Activated T-cell treated with anti-CD3 and anti-CD28 coated beads, Interleukin-2, amount 50 U/mL, for 24 hours (primary cell): ENCODE data around the gene PTPRK.
A peak's percentile ranks its signal among the peaks of the same experiment; 100 is the strongest.

Experiments used
- DNase-seq: peaks from one replicate; pipeline ENCODE4 v3.0.0-alpha.2; 2020
- H3K27ac Mint-ChIP-seq: 2 replicates; pipeline ENCODE4 v1.8.0; 2020; ENCODE audit warnings: mild to moderate bottlenecking, mixed read lengths
- H3K27me3 Mint-ChIP-seq: 2 replicates; pipeline ENCODE4 v1.8.0; 2020; ENCODE audit warnings: mixed read lengths
- H3K36me3 Mint-ChIP-seq: 2 replicates; pipeline ENCODE4 v1.8.0; 2020; ENCODE audit warnings: low read depth, mixed read lengths
- H3K4me1 Mint-ChIP-seq: 2 replicates; pipeline ENCODE4 v1.8.0; 2020; ENCODE audit warnings: low read depth, mixed read lengths
- H3K4me3 Mint-ChIP-seq: 2 replicates; pipeline ENCODE4 v1.8.0; 2020; ENCODE audit warnings: mild to moderate bottlenecking, moderate library complexity, mixed read lengths
- H3K9me3 Mint-ChIP-seq: 2 replicates; pipeline ENCODE4 v1.8.0; 2020; ENCODE audit warnings: mixed read lengths

The PTPRK gene

DNA sequence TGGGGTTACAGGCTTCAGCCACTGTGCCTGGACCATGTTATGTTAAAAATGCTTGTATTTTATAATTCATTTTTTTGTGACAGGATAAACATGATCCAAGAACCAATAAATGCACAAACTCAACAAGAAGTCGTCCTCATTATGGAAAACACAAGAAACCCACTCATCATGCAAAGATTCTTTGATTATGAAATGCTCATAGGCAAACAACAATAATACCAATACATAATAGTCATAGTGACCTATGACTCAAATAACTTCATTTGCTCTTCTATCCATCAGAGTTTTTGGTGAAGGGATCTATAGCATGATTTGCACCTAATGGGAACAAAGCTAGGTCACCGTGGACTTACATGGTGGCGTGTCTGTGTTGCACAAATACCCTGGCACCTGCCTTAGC, 402.5 kb downstream of the PTPRK start:
- peaks cover 5% of the 10 kb centered on the region for H3K9me3 Mint-ChIP-seq
- no peak overlapping the region for H3K4me3 Mint-ChIP-seq
- no peaks in the 10 kb centered on the region for H3K36me3 Mint-ChIP-seq
- DNase-seq, result no peak
- H3K27ac Mint-ChIP-seq, result no peak overlapping the region
- peaks cover 15% of the 10 kb centered on the region for H3K4me1 Mint-ChIP-seq
- H3K27me3 Mint-ChIP-seq, result no peaks in the 10 kb centered on the region

DNA sequence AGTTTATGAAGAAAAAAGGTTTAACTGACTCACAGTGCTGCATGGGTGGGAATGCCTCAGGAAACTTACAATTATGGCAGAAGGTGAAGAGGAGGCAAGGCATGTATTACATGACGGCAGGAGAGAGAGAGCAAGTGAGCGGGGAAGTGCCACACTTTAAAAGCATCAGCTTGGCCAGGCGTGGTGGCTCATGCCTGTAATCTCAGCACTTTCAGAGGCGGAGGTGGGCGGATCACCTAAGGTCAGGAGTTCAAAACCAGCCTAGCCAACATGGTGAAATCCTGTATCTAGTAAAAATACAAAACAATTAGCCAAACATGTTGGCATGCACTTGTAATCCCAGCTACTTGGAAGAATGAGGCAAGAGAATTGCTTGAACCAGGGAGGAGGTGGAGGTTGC, 406.2 kb downstream of the PTPRK start:
- H3K27ac Mint-ChIP-seq, result no peak overlapping the region
- peaks cover 24% of the 10 kb centered on the region for H3K4me1 Mint-ChIP-seq
- H3K9me3 Mint-ChIP-seq, result peaks cover 5% of the 10 kb centered on the region
- H3K27me3 Mint-ChIP-seq, result no peaks in the 10 kb centered on the region
- H3K36me3 Mint-ChIP-seq, result no peaks in the 10 kb centered on the region
- DNase-seq, result no peak
- no peak overlapping the region for H3K4me3 Mint-ChIP-seq

DNA sequence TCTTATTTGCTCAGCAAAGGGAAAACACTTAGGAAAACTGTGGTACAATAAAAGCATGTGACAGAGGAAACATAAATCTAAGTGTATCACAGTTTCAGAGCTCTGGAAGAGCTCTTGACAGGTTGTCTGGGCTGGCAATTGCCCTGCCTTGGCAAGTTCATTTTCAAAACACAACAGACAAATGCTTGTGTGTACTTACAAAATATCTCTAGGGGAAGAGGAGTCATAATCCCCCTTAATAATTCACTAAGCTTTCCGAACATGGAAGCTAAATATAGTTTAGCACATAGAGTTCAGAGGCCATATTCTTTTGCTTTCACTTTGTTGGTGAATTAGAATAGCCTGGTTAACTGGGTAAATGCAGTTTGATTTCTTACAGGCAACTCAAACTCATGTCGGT, 407.9 kb downstream of the PTPRK start:
- peak overlapping the region; percentile 12 for H3K27ac Mint-ChIP-seq
- H3K4me1 Mint-ChIP-seq, result peaks cover 18% of the 10 kb centered on the region
- H3K36me3 Mint-ChIP-seq, result no peaks in the 10 kb centered on the region
- DNase-seq, result no peak
- H3K4me3 Mint-ChIP-seq, result peak overlapping the region; percentile 30
- peaks cover 5% of the 10 kb centered on the region for H3K9me3 Mint-ChIP-seq
- no peaks in the 10 kb centered on the region for H3K27me3 Mint-ChIP-seq

DNA sequence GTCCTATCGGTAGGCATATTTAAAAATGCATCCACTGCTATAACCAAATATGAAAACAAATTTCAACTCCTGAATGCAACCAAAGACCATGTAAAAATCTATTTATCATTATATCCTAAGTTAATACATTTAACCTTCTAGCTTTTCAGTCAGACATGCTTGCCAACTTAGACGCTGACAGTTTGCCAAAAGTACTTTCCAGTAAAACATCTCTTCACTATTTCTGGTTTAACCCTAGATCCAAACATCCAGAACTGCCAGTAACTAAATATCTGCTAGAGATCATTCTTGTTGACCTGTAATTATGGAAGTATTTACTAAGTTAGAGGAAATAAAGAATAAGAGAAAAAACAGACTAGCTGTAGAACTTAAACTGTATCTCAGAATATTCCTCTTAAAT, 409.3 kb downstream of the PTPRK start:
- Mint-ChIP-seq H3K4me3 (no peak overlapping the region), H3K36me3 (no peaks in the 10 kb centered on the region), H3K4me1 (peaks cover 18% of the 10 kb centered on the region), H3K27me3 (no peaks in the 10 kb centered on the region), H3K27ac (no peak overlapping the region), H3K9me3 (peaks cover 5% of the 10 kb centered on the region)
- no peak for DNase-seq

DNA sequence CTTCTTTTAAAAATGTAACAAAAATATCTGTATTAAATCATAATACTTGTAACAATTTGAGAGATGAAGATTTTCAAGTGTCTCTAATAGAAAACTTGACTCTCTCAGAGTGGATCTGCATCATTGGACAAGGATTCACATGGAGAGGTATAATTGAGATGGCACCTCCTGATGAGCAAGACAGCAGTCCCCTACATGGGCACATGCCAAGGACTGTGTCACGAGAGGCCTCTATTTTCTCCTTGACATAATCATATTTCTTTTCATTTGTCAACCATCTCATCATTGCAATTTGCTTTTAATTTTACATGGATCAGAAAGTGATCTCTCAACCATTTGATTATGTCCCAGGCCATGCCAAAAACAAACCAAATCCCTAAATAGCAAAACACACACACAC, 412.7 kb downstream of the PTPRK start:
- Mint-ChIP-seq H3K27ac (no peak overlapping the region), H3K4me3 (no peak overlapping the region), H3K27me3 (no peaks in the 10 kb centered on the region), H3K36me3 (no peaks in the 10 kb centered on the region), H3K4me1 (peaks cover 19% of the 10 kb centered on the region), H3K9me3 (no peaks in the 10 kb centered on the region)
- DNase-seq, result no peak

DNA sequence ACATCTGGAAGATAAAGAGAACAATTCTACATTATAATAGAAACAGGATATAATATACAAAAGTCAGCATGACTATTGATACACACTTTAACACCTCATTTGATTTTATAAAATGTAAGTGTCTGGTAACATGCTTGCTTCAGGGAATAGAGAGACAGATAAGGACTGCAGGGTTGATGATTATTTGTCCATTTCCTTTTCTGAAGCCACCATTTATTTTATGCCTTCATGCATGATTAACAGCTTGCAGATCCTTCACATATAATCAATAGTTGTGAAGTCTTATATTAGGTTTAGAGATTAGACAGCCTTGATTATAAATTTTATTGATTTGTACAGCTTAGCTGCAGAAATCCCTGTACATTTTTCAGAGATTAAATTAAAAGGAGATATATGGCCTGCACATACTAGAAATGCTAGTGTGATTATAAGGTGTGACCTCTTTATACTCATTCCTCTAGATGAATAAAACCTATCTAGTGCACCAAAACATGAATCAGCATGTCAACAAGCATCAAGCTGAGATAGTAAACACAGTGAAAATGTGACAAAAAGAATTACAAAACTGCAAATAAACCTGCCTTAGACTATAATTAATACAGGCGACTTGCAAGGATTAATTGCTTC, 420.7 kb downstream of the PTPRK start:
- Mint-ChIP-seq H3K4me3 (no peak overlapping the region), H3K27me3 (no peaks in the 10 kb centered on the region), H3K27ac (no peak overlapping the region), H3K36me3 (no peaks in the 10 kb centered on the region), H3K9me3 (no peaks in the 10 kb centered on the region), H3K4me1 (peaks cover 23% of the 10 kb centered on the region)
- DNase-seq, result no peak

DNA sequence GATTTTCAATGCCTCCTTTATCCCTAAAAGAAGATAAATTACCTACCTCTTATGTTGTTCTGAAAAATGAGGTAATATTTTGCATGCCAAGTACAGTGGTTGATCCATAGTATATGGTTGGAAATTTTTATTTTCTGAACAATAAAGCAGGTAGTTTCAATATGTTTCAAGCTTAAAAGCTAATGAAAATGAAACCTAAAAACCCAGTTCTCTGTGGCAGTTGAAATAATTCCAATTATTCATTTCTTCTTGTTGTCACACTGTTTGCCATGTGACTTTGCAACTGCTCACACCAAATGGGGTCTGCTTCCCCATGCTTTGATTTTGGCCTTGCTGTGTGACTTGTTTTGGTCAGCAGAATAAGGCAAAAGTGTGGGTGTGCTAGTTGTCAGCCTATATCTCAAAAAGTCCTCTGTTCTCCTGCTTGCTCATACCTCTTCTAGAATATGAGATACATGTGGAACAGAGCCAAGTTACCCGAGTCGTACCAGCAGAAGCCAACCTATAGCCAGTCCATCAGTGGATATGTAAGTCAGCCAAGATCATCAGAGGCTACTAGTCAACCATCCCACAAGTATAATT, 422.3 kb downstream of the PTPRK start:
- H3K4me3 Mint-ChIP-seq, result no peak overlapping the region
- H3K9me3 Mint-ChIP-seq, result no peaks in the 10 kb centered on the region
- H3K4me1 Mint-ChIP-seq, result peaks cover 22% of the 10 kb centered on the region
- no peaks in the 10 kb centered on the region for H3K27me3 Mint-ChIP-seq
- H3K27ac Mint-ChIP-seq, result peak overlapping the region; percentile 47
- H3K36me3 Mint-ChIP-seq, result no peaks in the 10 kb centered on the region
- no peak for DNase-seq

DNA sequence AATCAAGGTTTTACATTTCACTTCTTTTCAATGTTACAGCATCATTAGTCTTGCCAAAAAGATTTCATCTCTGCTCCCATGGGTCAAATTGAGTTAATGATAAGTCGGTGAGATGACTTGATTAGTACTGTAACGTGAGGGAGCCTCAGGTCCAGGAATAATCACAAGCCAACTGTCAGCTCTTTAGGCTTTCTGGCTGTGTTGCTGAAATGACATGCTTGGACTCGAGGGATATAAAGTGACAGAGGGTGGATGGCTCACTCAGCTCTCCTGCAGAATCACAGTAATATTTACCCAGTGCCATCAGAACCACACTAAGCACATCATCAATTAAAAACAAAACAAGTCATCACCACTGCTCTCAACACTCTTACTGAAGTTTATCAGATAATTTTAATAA, 423.4 kb downstream of the PTPRK start:
- Mint-ChIP-seq H3K4me3 (no peak overlapping the region), H3K4me1 (peaks cover 22% of the 10 kb centered on the region), H3K36me3 (no peaks in the 10 kb centered on the region), H3K27ac (no peak overlapping the region), H3K9me3 (no peaks in the 10 kb centered on the region), H3K27me3 (no peaks in the 10 kb centered on the region)
- DNase-seq, result no peak

DNA sequence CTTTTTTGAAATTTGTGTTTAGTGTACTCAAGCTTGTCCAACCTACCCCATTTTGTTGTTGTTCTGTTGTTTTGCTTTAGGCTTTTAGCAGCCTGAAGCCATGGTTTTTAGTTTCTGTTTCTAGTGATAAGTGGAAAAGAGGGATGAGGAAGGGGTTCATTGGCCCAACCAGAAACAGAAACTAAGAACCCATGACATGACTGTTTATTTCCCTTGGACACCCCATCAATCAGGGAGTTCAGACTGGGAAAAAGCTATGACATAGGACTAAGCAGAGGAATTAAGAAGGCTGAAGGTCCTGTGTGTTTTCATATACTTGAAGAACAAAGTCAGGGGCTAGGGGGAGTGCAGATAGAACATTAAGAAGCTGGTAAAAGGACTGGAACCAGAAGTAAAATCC, 425.0 kb downstream of the PTPRK start:
- Mint-ChIP-seq H3K27me3 (no peaks in the 10 kb centered on the region), H3K4me3 (no peak overlapping the region), H3K27ac (no peak overlapping the region), H3K36me3 (no peaks in the 10 kb centered on the region), H3K9me3 (no peaks in the 10 kb centered on the region), H3K4me1 (peaks cover 22% of the 10 kb centered on the region)
- DNase-seq, result no peak

DNA sequence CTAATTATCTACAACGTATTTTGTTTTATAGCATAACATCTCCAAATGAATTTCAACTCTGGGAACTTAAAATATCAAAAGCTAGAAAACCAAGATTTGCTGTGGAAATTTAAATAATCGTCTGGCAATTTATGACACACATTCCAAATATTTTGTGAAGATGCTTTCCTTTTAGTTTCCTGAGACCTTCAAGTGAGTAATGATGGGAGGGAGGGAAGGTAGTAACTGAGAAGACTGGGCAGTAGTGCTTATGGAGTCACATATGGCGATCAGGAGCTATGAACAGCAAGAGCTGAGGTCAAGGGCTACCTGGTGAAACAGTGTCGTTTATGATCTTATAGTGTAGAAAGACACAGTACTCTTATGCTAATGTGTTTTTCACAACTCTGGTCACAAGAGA, 441.4 kb downstream of the PTPRK start:
- H3K9me3 Mint-ChIP-seq, result no peaks in the 10 kb centered on the region
- no peak for DNase-seq
- no peak overlapping the region for H3K4me3 Mint-ChIP-seq
- no peaks in the 10 kb centered on the region for H3K27me3 Mint-ChIP-seq
- peaks cover 5% of the 10 kb centered on the region for H3K4me1 Mint-ChIP-seq
- H3K27ac Mint-ChIP-seq, result no peak overlapping the region
- H3K36me3 Mint-ChIP-seq, result no peaks in the 10 kb centered on the region

DNA sequence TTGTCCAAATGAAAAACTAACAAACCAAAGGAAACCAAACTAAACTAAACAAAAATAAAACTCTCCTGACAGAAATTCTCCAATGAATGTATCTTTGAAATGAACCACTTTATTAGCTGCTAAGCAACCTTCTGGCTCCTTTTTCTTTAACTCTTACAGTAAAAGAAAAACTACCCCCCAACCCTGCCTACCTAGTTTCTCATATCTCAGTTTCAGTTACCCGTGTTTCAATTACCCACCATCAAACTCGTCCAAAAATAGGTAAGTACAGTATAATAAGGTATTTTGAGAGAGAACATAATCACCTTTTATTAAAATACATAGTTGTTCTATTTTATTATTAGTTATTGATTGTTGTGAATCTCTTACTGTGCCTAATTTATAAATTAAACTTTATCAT, 442.1 kb downstream of the PTPRK start:
- H3K9me3 Mint-ChIP-seq, result no peaks in the 10 kb centered on the region
- no peak for DNase-seq
- no peaks in the 10 kb centered on the region for H3K36me3 Mint-ChIP-seq
- H3K27ac Mint-ChIP-seq, result no peak overlapping the region
- H3K4me1 Mint-ChIP-seq, result peaks cover 5% of the 10 kb centered on the region
- H3K27me3 Mint-ChIP-seq, result no peaks in the 10 kb centered on the region
- no peak overlapping the region for H3K4me3 Mint-ChIP-seq

DNA sequence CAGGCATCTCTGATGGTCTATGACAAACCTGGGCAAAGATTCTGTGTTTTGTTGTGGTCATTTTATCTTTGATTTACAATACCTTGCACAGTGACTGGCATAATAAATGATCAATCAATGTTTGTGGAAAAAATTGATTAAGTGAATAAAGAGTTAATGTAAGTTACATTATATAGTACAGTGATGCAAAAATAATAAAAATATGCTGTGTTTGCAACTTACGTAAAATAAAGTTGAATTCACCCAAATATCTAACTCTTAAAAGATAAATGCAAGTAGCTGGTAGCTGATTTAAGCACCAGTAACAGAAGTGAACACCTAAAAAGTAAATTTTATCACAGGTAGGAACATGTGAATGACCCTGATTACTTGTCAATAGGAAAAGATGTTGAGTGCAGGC, 443.6 kb downstream of the PTPRK start:
- Mint-ChIP-seq H3K4me1 (peaks cover 5% of the 10 kb centered on the region), H3K27ac (no peak overlapping the region), H3K4me3 (no peak overlapping the region), H3K27me3 (no peaks in the 10 kb centered on the region), H3K9me3 (no peaks in the 10 kb centered on the region), H3K36me3 (no peaks in the 10 kb centered on the region)
- no peak for DNase-seq

DNA sequence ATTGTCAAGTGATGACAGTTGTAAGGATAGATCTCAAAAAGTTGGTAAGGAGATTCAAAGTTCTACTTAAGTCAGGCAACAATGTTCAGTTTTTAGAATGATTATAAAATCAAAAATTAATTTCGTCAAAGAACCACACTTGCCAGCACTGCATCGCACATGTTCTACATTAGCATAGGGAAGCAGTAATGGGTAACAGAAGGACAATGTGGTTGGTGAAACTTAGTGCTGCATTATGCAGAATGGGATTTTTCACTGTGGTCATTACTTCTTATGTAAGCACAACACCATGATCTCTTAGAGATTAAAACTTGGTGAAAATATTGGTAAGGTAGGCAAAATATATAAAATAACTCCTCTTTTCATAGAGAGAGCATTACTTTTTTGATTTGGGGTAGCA, 445.8 kb downstream of the PTPRK start:
- Mint-ChIP-seq H3K4me1 (peaks cover 9% of the 10 kb centered on the region), H3K36me3 (no peaks in the 10 kb centered on the region), H3K9me3 (no peaks in the 10 kb centered on the region), H3K27me3 (no peaks in the 10 kb centered on the region), H3K4me3 (no peak overlapping the region), H3K27ac (no peak overlapping the region)
- DNase-seq, result no peak

DNA sequence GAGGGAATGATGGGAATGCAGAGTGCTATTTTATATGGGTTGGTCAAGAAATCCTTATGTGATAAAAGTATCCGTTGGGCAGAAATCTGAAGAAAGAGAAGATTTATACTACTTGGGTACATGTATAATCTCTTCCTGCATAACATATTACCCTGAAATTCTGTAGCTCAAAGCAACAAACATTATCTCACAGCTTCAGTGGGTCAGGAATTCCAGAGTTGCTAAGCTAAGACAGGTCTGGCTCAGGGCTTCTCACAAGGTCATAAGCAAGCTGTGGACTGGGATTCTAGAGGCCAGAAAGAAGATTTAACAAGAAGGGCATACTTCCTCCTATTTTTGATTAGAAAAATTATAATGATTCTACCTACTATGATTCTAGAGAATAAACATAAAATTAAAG, 447.0 kb downstream of the PTPRK start:
- DNase-seq, result no peak
- no peaks in the 10 kb centered on the region for H3K9me3 Mint-ChIP-seq
- H3K36me3 Mint-ChIP-seq, result no peaks in the 10 kb centered on the region
- no peak overlapping the region for H3K27ac Mint-ChIP-seq
- H3K4me1 Mint-ChIP-seq, result peaks cover 9% of the 10 kb centered on the region
- no peak overlapping the region for H3K4me3 Mint-ChIP-seq
- H3K27me3 Mint-ChIP-seq, result no peaks in the 10 kb centered on the region

DNA sequence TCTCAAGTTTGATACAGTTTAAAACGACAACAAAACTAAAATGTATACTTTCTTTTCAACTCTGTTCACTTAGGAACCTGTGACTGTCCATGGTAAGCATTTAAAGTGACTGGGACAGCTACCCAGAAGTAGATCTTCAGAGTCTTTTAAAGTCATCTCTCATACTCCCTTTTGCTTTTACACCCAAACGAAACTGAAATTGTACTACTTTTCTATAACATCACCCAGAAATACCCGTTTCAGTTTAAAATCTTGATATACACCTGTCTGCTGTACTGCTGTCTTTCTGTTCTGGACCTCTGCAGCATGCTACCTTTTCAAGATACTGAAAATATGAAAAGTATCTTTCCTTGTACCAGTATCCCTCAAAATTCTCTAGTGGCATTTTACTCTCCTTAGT, 449.2 kb downstream of the PTPRK start:
- peaks cover 3% of the 10 kb centered on the region for H3K4me1 Mint-ChIP-seq
- H3K27ac Mint-ChIP-seq, result no peak overlapping the region
- no peak for DNase-seq
- no peaks in the 10 kb centered on the region for H3K27me3 Mint-ChIP-seq
- no peaks in the 10 kb centered on the region for H3K36me3 Mint-ChIP-seq
- no peak overlapping the region for H3K4me3 Mint-ChIP-seq
- H3K9me3 Mint-ChIP-seq, result no peaks in the 10 kb centered on the region

DNA sequence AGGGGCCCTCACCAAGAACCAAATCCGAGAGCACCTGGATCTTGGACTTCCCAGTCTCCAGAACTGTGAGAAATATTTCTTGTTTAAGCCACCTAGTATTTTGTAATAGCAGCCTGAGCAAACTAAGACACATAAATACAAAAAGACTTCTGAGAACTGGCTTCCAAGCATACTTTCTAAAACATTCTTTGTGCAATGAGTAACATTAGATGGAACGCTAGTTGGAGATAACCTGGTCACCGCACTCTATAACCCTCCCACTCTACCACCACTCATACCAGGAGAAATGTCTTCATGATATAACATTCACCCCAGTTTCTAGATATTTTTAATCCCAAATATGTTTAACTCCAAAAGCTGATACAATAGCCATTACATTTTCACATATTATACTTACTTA, 450.0 kb downstream of the PTPRK start:
- Mint-ChIP-seq H3K27ac (no peak overlapping the region), H3K9me3 (no peaks in the 10 kb centered on the region), H3K4me1 (peaks cover 3% of the 10 kb centered on the region), H3K4me3 (no peak overlapping the region), H3K36me3 (no peaks in the 10 kb centered on the region), H3K27me3 (no peaks in the 10 kb centered on the region)
- no peak for DNase-seq
